Measurements from ENCODE around the gene KCNH2.

KCNH2 gene

GRCh38 chr7:150947761-150948651 is 30.1 kb downstream of the KCNH2 start:
- no peak for DNase-seq (ENCODE audit: low spot score)

GRCh38 chr7:150947241-150947745 is 30.8 kb downstream of the KCNH2 start:
- no peak for DNase-seq (ENCODE audit: low spot score)

- DNase-seq (ENCODE audit: low spot score): no peak
Measured at GRCh38 chr7:150946421-150947240, 31.5 kb downstream of the KCNH2 start.

GRCh38 chr7:150945853-150946420 is 32.2 kb downstream of the KCNH2 start:
- no peak for DNase-seq (ENCODE audit: low spot score)

GRCh38 chr7:150945171-150945852 is 32.8 kb downstream of the KCNH2 start:
- no peak for DNase-seq (ENCODE audit: low spot score)

- no peak for DNase-seq (ENCODE audit: low spot score)
Measured at GRCh38 chr7:150944066-150945042, 33.8 kb downstream of the KCNH2 start.

GRCh38 chr7:150943453-150943814 is 34.7 kb downstream of the KCNH2 start:
- DNase-seq (ENCODE audit: low spot score): no peak

GRCh38 chr7:150942591-150943452 is 35.3 kb downstream of the KCNH2 start:
- no peak for DNase-seq (ENCODE audit: low spot score)

GRCh38 chr7:150942001-150942590 is 36.0 kb downstream of the KCNH2 start:
- DNase-seq (ENCODE audit: low spot score): no peak

- no peak for DNase-seq (ENCODE audit: low spot score)
Measured at GRCh38 chr7:150941351-150942000, 36.6 kb downstream of the KCNH2 start.

- DNase-seq (ENCODE audit: low spot score): no peak
Measured at GRCh38 chr7:150940431-150941102, 37.6 kb downstream of the KCNH2 start.

- DNase-seq (ENCODE audit: low spot score): no peak
Measured at GRCh38 chr7:150939466-150939865, 38.7 kb downstream of the KCNH2 start.

GRCh38 chr7:150939052-150939451 is 39.1 kb downstream of the KCNH2 start:
- DNase-seq (ENCODE audit: low spot score): no peak

GRCh38 chr7:150938566-150938965 is 39.6 kb downstream of the KCNH2 start:
- DNase-seq (ENCODE audit: low spot score): no peak

- peak; percentile 38 for DNase-seq (ENCODE audit: low spot score)
Measured at GRCh38 chr7:150937848-150938561, 40.1 kb downstream of the KCNH2 start.

GRCh38 chr7:150936018-150936417 is 42.1 kb downstream of the KCNH2 start:
- no peak for DNase-seq (ENCODE audit: low spot score)

GRCh38 chr7:150935149-150935548 is 43.0 kb downstream of the KCNH2 start:
- no peak for DNase-seq (ENCODE audit: low spot score)
